Spinal cord (tissue), 10 donors: Measurements from ENCODE around the gene ARHGEF26. TPM values are rescaled to one million over a fixed set of nuclear protein-coding genes. Genes with fewer than 3 reads are reported as not detected.

Experiments
- DNase-seq, 6 donors: peaks; one replicate each; pipeline versions ENCODE4 v3.0.0 to v3.0.0-alpha.2; 2013 to 2015; ENCODE audit warnings: low spot score in 6 of 6, low read depth in 4 of 6
- H3K27ac ChIP-seq: one replicate; pipeline ENCODE4 v1.5.1; 2013; ENCODE audit warnings: low read depth, low read length, control low read depth
- H3K27me3 ChIP-seq: one replicate; pipeline ENCODE4 v1.6.1; 2013; ENCODE audit warnings: low read length; ENCODE audit not compliant: control insufficient read depth, insufficient read depth
- H3K36me3 ChIP-seq: one replicate; pipeline ENCODE4 v1.6.1; 2013; ENCODE audit warnings: low read length; ENCODE audit not compliant: control insufficient read depth, insufficient read depth
- H3K4me1 ChIP-seq: one replicate; pipeline ENCODE4 v1.6.1; 2013; ENCODE audit warnings: low read length; ENCODE audit not compliant: control insufficient read depth, insufficient read depth
- H3K4me3 ChIP-seq: one replicate; pipeline ENCODE4 v1.5.1; 2013; ENCODE audit warnings: low read depth, low read length, control low read depth
- H3K9me3 ChIP-seq: one replicate; pipeline ENCODE4 v1.6.1; 2013; ENCODE audit warnings: low read length; ENCODE audit not compliant: control insufficient read depth, insufficient read depth
- WGBS: methylation state at CpG from one replicate; pipeline ENCODE4 v1.1.5; 2013; ENCODE audit warnings: missing lambda C conversion rate; ENCODE audit not compliant: insufficient coverage; 5-methylcytosine and 5-hydroxymethylcytosine counted together
- polyA plus RNA-seq, 2 donors: library from polyadenylated mRNA; unstranded; fragments of 120-200 nt; gene quantifications; one replicate each; pipeline ENCODE4 v1.2.1, GENCODE V29; 2013; ENCODE audit not compliant: insufficient read length in 2 of 2
- total RNA-seq, 2 donors: library from RNA; depleted of rRNA in 1 of 2; stranded (reverse); fragments of 120-200 nt in 1 of 2; fragments of >200 nt in 1 of 2; gene quantifications; one replicate each; pipeline versions ENCODE4 v1.2.3 to v1.2.4, GENCODE V29; 2013 to 2014
- donor health status: healthy.

Gene ARHGEF26
- total and polyA plus RNA-seq, 4 donors: 27.2 to 57.8 (median 39.4) TPM

DNA sequence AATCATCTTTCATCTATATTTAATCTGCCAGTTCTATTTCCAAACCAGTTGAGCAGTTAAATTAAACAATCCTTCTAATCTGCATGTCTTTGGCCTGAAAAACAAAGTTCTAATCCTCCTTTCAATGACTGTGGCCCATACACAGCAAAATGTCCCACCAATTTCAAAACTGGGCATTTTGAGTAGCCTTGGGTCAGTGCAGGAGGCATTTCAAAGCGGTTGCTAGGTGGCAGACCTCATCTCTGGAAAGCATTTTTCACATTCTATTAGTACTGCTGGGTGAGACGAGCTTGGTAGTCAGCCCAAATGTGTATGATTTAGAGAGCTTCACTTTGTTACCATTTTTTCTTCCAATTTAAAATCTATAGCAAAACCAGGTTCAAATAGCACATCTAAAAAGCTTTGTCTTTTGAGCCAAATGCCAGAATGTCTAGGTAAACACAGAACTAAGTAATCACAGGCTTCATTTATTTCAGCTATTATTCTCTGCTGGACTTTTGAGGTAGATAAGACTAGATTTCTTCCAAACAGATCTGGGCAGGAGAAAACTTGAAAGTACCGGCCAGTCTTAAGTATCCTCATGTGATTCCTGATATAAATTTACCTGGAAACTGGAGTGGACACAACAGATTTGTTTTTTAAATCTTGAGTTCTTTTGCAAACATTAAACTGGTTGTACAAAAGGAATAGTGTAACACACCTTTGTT, 8.9 kb upstream of the ARHGEF26 start:
- Histone ChIP-seq H3K36me3 (no peaks in the 10 kb centered on the region), H3K4me3 (no peak overlapping the region), H3K4me1 (peaks cover 4% of the 10 kb centered on the region), H3K27me3 (no peaks in the 10 kb centered on the region), H3K9me3 (no peaks in the 10 kb centered on the region), H3K27ac (peak overlapping the region; percentile 49)
- 14% methylated on average over 1 of the region's 3 CpGs for WGBS
- peak in 2 of 6 donors; percentile 43 to 57 for DNase-seq

DNA sequence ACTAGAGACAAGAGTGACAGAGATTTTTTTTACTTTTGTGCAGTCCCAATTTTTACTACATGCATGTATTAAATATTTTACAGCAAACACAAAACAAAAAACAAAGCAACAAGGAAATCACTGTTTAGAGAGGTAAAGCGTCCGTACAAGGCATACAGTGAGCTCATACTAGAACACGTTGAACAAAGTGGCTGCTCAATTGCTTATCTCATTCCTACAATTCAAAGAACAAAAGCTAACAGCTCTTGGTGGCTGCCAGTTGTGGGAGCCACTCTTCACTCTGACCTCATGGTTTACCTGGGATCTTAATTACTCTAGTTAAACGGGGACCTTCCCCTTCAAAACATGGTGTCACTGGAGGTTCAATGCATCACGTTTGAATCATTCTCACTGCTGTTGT, 7.6 kb upstream of the ARHGEF26 start:
- 68% methylated on average over 3 of the region's 5 CpGs for WGBS
- Histone ChIP-seq H3K4me1 (peaks cover 4% of the 10 kb centered on the region), H3K36me3 (no peaks in the 10 kb centered on the region), H3K27me3 (no peaks in the 10 kb centered on the region), H3K9me3 (no peaks in the 10 kb centered on the region), H3K4me3 (no peak overlapping the region), H3K27ac (no peak overlapping the region)
- no peak for DNase-seq

DNA sequence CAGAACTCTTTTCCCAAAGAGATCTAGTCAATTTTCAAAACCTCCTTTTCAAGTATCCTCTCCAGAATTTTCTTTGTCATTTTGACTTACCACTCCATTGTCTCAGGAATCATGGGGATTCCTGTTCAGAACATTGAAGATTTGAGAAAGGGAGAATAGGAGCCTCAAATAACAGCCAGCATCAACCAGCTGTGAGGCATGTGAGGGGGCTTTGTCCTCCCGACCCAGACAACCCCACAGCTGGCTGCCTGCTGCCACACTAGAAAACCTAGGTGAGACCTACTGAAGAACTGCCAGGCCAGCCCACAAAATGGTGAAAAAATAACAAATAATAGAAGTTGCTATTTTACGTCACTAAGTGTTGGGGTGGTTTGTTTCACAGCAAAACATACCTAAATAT, 5.9 kb upstream of the ARHGEF26 start:
- no peak overlapping the region for H3K27ac ChIP-seq
- no CpG with 5 or more reads among the region's 2 CpGs for WGBS
- H3K9me3 ChIP-seq: no peaks in the 10 kb centered on the region
- DNase-seq: no peak
- no peaks in the 10 kb centered on the region for H3K36me3 ChIP-seq
- H3K27me3 ChIP-seq: no peaks in the 10 kb centered on the region
- H3K4me3 ChIP-seq: no peak overlapping the region
- peaks cover 4% of the 10 kb centered on the region for H3K4me1 ChIP-seq

DNA sequence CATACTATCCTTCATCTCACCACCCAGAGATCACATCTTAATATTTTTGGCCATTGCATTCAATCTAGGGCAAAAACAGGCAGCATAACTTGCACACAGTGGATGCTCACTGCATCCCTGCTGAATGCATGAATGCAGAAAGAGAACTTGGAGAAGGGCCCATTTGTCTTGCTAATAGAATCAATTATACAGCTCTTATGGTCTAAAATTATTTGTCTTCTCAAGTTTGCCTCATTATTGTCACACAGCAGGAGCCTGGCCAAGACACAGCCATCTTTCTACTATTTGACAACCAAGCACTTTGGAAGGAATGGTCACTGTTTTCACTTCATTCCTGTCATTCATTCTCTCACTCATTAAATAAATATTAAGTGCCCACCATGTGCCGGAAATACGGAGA, 1.2 kb upstream of the ARHGEF26 start:
- DNase-seq: peak in 2 of 6 donors; percentile 47 to 59
- no CpG with 5 or more reads among the region's 2 CpGs for WGBS
- H3K4me1 ChIP-seq: peaks cover 19% of the 10 kb centered on the region
- no peaks in the 10 kb centered on the region for H3K36me3 ChIP-seq
- peaks cover 11% of the 10 kb centered on the region for H3K27me3 ChIP-seq
- no peaks in the 10 kb centered on the region for H3K9me3 ChIP-seq
- H3K27ac ChIP-seq: no peak overlapping the region
- H3K4me3 ChIP-seq: no peak overlapping the region

DNA sequence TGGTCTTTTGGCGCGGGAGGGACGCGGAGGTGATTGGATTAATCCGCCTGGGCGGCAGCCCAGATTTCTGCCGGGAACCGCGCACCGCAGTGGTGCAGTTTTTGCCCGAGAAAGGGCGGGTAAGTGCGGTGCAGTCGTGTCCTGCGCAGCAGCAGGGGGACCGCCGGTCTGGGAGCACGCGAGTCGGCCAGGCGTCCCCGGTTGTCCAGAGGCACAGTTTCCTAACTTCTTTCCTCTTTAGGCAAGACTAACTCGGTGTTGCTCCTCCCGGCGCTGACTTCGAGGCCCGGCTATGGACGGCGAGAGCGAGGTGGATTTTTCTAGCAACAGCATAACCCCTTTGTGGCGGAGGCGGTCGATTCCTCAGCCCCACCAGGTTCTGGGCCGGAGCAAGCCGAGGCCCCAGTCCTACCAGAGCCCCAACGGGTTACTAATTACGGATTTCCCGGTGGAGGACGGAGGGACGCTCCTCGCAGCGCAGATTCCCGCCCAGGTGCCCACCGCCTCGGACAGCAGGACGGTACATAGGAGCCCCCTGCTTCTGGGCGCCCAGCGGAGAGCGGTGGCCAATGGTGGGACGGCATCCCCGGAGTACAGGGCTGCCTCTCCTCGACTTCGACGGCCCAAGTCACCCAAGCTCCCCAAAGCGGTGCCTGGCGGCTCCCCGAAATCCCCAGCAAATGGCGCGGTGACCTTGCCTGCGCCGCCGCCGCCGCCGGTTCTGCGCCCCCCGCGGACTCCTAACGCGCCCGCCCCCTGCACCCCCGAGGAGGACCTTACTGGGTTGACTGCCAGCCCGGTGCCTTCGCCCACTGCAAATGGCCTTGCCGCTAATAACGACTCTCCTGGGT, 736 bp downstream of the ARHGEF26 start:
- no peaks in the 10 kb centered on the region for H3K9me3 ChIP-seq
- H3K27ac ChIP-seq: peak overlapping the region; percentile 80
- DNase-seq: peak in 2 of 6 donors; percentile 38 to 54
- no peaks in the 10 kb centered on the region for H3K36me3 ChIP-seq
- peak overlapping the region; percentile 98 for H3K4me3 ChIP-seq
- peaks cover 19% of the 10 kb centered on the region for H3K4me1 ChIP-seq
- 0% methylated on average over 76 of the region's 76 CpGs for WGBS
- H3K27me3 ChIP-seq: peaks cover 11% of the 10 kb centered on the region

DNA sequence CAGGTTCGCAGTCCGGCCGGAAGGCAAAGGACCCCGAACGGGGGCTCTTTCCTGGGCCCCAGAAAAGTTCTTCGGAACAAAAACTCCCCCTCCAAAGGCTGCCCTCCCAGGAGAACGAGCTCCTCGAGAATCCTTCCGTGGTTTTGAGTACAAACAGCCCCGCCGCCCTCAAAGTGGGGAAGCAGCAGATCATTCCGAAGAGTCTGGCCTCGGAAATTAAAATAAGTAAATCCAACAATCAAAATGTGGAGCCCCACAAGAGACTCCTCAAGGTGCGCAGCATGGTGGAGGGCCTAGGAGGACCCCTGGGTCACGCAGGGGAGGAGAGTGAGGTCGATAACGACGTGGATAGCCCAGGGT, 1.3 kb downstream of the ARHGEF26 start:
- H3K27ac ChIP-seq: peak overlapping the region; percentile 80
- peak overlapping the region; percentile 98 for H3K4me3 ChIP-seq
- peaks cover 11% of the 10 kb centered on the region for H3K27me3 ChIP-seq
- WGBS: 1% methylated on average over 18 of the region's 18 CpGs
- H3K4me1 ChIP-seq: peaks cover 19% of the 10 kb centered on the region
- no peaks in the 10 kb centered on the region for H3K36me3 ChIP-seq
- no peaks in the 10 kb centered on the region for H3K9me3 ChIP-seq
- no peak for DNase-seq

DNA sequence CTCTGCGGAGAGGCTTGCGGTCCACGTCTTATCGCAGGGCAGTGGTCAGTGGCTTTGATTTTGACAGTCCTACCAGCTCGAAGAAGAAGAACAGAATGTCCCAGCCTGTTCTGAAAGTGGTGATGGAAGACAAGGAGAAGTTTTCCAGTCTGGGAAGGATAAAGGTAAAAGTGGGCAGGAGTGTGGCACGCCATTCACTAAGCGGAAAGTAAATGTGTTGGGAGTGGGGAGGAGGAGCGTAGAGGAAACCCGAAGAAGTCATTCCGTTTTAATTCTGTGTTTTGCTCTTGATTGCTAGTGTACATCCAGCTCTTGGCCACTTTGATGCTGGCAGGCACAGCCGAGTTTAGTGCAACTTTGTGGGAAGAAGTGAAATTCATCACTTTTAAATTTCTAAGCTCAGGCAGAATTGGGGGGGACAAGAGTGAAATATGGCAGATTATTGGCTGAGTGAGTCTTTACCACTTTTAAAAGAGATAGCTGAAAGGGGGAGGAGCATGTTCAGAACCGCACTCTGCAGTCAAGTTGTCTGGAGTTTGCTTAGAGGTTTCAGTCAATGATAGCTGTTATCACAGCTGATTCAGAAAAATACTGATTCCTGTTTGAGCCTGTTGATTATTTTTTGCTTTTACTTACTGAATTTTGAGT, 1.8 kb downstream of the ARHGEF26 start:
- peak overlapping the region; percentile 80 for H3K27ac ChIP-seq
- peak overlapping the region; percentile 98 for H3K4me3 ChIP-seq
- peak in 1 of 6 donors; percentile 51 for DNase-seq
- peaks cover 1% of the 10 kb centered on the region for H3K36me3 ChIP-seq
- peaks cover 11% of the 10 kb centered on the region for H3K27me3 ChIP-seq
- WGBS: 8% methylated on average over 12 of the region's 12 CpGs
- H3K4me1 ChIP-seq: peaks cover 19% of the 10 kb centered on the region
- no peaks in the 10 kb centered on the region for H3K9me3 ChIP-seq

DNA sequence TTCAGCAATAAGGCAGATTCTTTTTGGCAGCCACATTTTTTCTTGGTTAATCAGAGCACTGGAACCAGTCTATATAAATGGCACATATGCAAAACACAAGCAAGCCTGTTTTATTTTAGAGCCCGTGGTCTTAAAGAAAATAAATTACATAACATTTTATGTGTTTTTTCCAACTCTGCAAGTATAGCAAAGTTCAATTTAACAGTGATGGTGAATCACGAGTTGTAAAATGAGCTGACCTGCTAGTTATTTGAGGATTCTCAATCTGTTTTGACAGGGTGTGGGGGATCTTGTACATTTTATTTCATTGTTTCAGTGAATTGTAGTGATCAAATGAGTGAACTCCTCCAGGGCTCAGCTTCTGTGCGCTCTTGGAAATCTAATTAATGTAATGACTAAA, 2.7 kb downstream of the ARHGEF26 start:
- Histone ChIP-seq H3K4me1 (peaks cover 19% of the 10 kb centered on the region), H3K27ac (peak overlapping the region; percentile 80), H3K27me3 (peaks cover 11% of the 10 kb centered on the region), H3K4me3 (peak overlapping the region; percentile 98), H3K9me3 (no peaks in the 10 kb centered on the region), H3K36me3 (peaks cover 3% of the 10 kb centered on the region)
- peak in 1 of 6 donors; percentile 14 for DNase-seq
- 17% methylated on average over 1 of the region's 3 CpGs for WGBS

DNA sequence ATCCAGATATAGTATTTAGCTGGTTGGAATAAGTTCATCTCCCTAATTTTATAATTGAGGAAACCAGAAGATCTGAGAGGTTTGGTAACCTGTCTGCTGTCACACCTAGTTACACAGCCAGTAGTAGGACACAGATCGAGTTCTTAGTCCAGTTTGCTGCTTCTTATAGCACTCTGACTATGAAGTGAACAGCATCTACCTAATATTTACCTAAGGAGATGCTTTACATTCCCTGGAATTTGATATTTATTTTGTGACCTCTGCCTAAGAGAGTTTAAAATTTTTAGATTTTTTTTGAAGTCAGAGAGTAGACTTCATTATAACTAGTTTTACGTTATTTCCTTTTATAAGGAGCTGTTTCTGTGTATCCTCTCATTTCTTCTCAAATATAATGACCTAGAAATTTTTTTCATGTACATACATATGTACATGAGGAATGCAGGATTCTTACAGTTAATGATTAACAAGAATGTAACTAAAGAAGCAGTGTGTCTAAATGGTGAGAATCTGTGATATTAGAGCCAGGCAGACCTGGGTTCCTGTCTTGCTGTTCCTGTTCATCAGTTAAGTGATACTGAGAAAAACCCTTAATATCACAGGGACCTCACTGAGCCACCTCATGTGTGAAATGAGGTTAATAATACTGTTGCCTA, 4.3 kb downstream of the ARHGEF26 start:
- no peak overlapping the region for H3K27ac ChIP-seq

More for the DNA sequence above, 4.3 kb downstream of the ARHGEF26 start:
- Histone ChIP-seq H3K4me1 (peaks cover 19% of the 10 kb centered on the region), H3K4me3 (peak overlapping the region; percentile 98), H3K27me3 (peaks cover 11% of the 10 kb centered on the region), H3K36me3 (peaks cover 3% of the 10 kb centered on the region), H3K9me3 (no peaks in the 10 kb centered on the region)
- whole genome bisulfite sequencing: no CpG with 5 or more reads among the region's 2 CpGs
- DNase-seq: no peak
